GM19372 (cell line): ENCODE results near the gene ZNF474.

Experiments used
- ATAC-seq: cut with Tn5 transposase; IDR thresholded peaks from one replicate; pipeline ENCODE4 v1.9.1; 2021; ENCODE audit warnings: mild to moderate bottlenecking, low read depth, moderate library complexity; ENCODE audit not compliant: unreplicated experiment

The ZNF474 gene

GRCh38 chr5:122152266-122152900 is 23.0 kb downstream of the ZNF474 start:
- ATAC-seq = no peak

- no peak for ATAC-seq
These were observed 23.9 kb downstream of the ZNF474 start for GRCh38 chr5:122153230-122153629.

GRCh38 chr5:122153774-122154173 is 24.4 kb downstream of the ZNF474 start:
- ATAC-seq = no peak

GRCh38 chr5:122154491-122154890 is 25.1 kb downstream of the ZNF474 start:
- ATAC-seq = no peak

GRCh38 chr5:122154910-122155309 is 25.6 kb downstream of the ZNF474 start:
- ATAC-seq = no peak

- ATAC-seq = no peak
These were observed 26.2 kb downstream of the ZNF474 start for GRCh38 chr5:122155546-122155945.

- ATAC-seq = no peak
These were observed 27.5 kb downstream of the ZNF474 start for GRCh38 chr5:122156724-122157325.

GRCh38 chr5:122162100-122162638 is 32.8 kb downstream of the ZNF474 start:
- ATAC-seq = no peak

- no peak for ATAC-seq
These were observed 34.0 kb downstream of the ZNF474 start for GRCh38 chr5:122163121-122164069.

GRCh38 chr5:122164070-122164435 is 34.7 kb downstream of the ZNF474 start:
- ATAC-seq = no peak

GRCh38 chr5:122164831-122165558 is 35.6 kb downstream of the ZNF474 start:
- no peak for ATAC-seq

GRCh38 chr5:122165559-122166078 is 36.3 kb downstream of the ZNF474 start:
- ATAC-seq = no peak

- ATAC-seq = no peak
These were observed 40.2 kb downstream of the ZNF474 start for GRCh38 chr5:122169350-122170103.

GRCh38 chr5:122170620-122171019 is 41.3 kb downstream of the ZNF474 start:
- ATAC-seq = no peak

- ATAC-seq = no peak
These were observed 42.9 kb downstream of the ZNF474 start for GRCh38 chr5:122172207-122172606.

- no peak for ATAC-seq
These were observed 44.4 kb downstream of the ZNF474 start for GRCh38 chr5:122173474-122174415.

- no peak for ATAC-seq
These were observed 45.7 kb downstream of the ZNF474 start for GRCh38 chr5:122175091-122175490.

- ATAC-seq = no peak
These were observed 46.5 kb downstream of the ZNF474 start for GRCh38 chr5:122175852-122176251.
